ENCODE data around the gene C2orf49. TPM values are rescaled to one million over a fixed set of nuclear protein-coding genes. Genes with fewer than 3 reads are reported as not detected.

Gene C2orf49
- total RNA-seq = 14.3 and 21.2 TPM in 2 replicates

GRCh38 chr2:105337122-105338019 lies at the start of gene C2orf49:
C2orf49 (plus strand) TSS chr2:105337540; CDS start chr2:105337588, 48 bp downstream.
- no peak for TF ChIP-seq CTCF (conservative IDR thresholded peaks at IDR 0.05; ENCODE audit: low read depth, low read length)
- no peak for DNase-seq (ENCODE audit: low read depth)
- H3K4me3 ChIP-seq (ENCODE audit: low read depth, low read length) = peak within 1 kb of the TSS; percentile 97

GRCh38 chr2:105287692-105288091 lies 49.6 kb upstream of the C2orf49 start:
- peak; percentile 75 for TF ChIP-seq CTCF (conservative IDR thresholded peaks at IDR 0.05; ENCODE audit: low read depth, low read length)
- DNase-seq (ENCODE audit: low read depth) = no peak
- no peak overlapping the region for H3K4me3 ChIP-seq (ENCODE audit: low read depth, low read length)

DNA sequence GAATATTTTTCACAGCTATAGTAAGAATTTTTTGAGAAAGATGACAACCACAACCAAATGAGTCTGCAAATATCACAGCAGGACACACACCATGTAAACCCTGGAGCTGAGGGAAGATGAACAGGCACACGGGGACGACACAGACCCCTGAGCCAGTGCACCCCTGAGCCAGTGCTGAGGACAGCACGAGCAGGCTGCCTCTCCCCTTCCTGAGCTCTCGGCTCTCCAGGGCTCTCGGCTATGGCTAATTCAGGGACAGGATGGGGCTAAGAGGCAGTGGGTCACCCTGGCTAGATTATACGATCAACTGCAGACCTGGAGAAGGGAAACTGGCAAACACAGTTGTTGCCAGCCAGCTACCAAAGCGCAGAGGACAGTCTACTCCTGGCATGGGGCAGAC lies 49.2 kb upstream of the C2orf49 start:
- no peak for DNase-seq (ENCODE audit: low read depth)
- no peak for TF ChIP-seq CTCF (conservative IDR thresholded peaks at IDR 0.05; ENCODE audit: low read depth, low read length)
- H3K4me3 ChIP-seq (ENCODE audit: low read depth, low read length) = no peak overlapping the region

DNA sequence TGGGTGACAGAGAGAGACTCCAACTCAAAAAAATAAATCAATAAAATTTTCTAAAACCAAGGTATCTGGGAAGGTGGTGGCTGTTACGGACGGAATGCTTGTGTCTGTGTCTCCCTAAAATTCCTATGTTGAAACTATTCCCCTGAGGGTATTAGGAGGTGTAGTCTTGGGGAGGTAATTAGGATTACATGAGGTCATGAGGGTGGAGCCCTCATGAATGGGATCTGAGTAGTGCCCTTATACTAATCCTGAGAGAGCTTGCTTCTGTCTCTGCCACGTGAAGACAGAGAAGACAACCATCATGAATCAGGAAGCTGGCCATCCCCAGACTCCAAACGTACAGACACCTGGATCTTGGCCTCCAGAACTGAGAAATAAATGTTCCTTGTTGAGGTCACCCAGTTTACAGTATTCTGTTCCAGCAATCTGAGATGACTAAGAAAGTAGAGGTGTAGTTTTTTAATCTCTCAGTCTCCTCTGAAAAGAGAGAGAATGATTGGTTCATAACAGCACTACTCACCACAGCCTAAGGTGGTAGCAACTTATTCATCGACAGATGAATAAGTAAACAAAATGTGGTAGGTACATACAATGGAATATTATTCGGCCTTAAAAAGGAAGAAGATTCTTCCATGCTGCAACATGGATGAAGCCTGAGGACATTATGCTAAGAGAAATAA lies 46.2 kb upstream of the C2orf49 start:
- no peak for DNase-seq (ENCODE audit: low read depth)
- no peak for TF ChIP-seq CTCF (conservative IDR thresholded peaks at IDR 0.05; ENCODE audit: low read depth, low read length)

GRCh38 chr2:105291981-105292380 lies 45.4 kb upstream of the C2orf49 start:
- no peak for TF ChIP-seq CTCF (conservative IDR thresholded peaks at IDR 0.05; ENCODE audit: low read depth, low read length)
- DNase-seq (ENCODE audit: low read depth) = no peak
- no peak overlapping the region for H3K4me3 ChIP-seq (ENCODE audit: low read depth, low read length)

More for the DNA sequence above, 46.2 kb upstream of the C2orf49 start:
- H3K4me3 ChIP-seq (ENCODE audit: low read depth, low read length) = no peak overlapping the region

GRCh38 chr2:105294046-105294445 lies 43.3 kb upstream of the C2orf49 start:
- TF ChIP-seq CTCF (conservative IDR thresholded peaks at IDR 0.05; ENCODE audit: low read depth, low read length) = no peak
- no peak overlapping the region for H3K4me3 ChIP-seq (ENCODE audit: low read depth, low read length)
- no peak for DNase-seq (ENCODE audit: low read depth)
